Activated gamma-delta T cell treated with anti-CD3 and anti-CD28 coated beads, Interleukin-2, amount 50 U/mL, for 16 hours (primary cell): Measurements from ENCODE around the gene SNRPB.

Source experiments
- DNase-seq: peaks from one replicate; pipeline ENCODE4 v3.0.0-alpha.2; 2020; ENCODE audit warnings: low read depth

Gene SNRPB

GRCh38 chr20:2429051-2429450, 41.5 kb downstream of the SNRPB start:
- DNase-seq: no peak

DNA sequence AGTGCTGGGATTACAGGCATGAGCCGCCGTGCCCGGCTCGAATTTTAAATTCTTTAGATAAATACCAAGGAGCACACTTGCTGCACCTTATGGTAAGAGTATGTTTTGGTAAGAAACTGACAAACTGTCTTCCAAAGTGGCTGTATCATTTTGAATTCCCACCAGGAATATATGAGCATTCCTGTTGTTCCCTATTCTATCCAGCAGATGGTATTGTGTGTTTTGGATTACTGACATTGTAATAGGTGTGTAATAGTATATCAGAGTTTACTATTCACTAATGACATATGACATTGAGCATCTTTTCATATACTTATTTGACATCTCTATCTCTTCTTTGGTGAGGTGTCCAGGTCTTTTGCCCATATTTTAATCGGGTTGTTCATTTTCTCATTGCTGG, 49.3 kb downstream of the SNRPB start:
- no peak for DNase-seq

GRCh38 chr20:2420510-2420909, 50.1 kb downstream of the SNRPB start:
- no peak for DNase-seq

- DNase-seq: no peak
Measured at GRCh38 chr20:2418388-2418787, 52.2 kb downstream of the SNRPB start.

- DNase-seq: no peak
Measured at GRCh38 chr20:2417213-2417541, 53.4 kb downstream of the SNRPB start.

- no peak for DNase-seq
Measured at GRCh38 chr20:2416541-2417212, 53.9 kb downstream of the SNRPB start.
